Activated naive CD8-positive, alpha-beta T cell treated with anti-CD3 and anti-CD28 coated beads, Interleukin-2, amount 10 ng/mL, durations not matched to agents 7 days and 5 days (primary cell): ENCODE measurements around the gene LGMN. TPM values are rescaled to one million over a fixed set of nuclear protein-coding genes. Genes with fewer than 3 reads are reported as not detected.
"Not testable (repeated sequence)": the region's sequence is repeated elsewhere in the genome, so short reads cannot be mapped to it uniquely, and the experiment has no call there.

Experiments used
- ATAC-seq: fragments of 150-1000 bp; cut with Tn5 transposase; one replicate; pipeline ENCODE4 v1.10.0; 2021; ENCODE audit warnings: low read depth, moderate library complexity
- POLR2A ChIA-PET: fragments of 350-600 bp; sonication (Branson Sonifier 250); formaldehyde crosslinking; loops from one replicate; lab custom pipeline; 2021; ENCODE audit warnings: antibody characterized with exemption; lab: Charles Lee
- DNase-seq: peaks from one replicate; pipeline ENCODE4 v3.0.0; 2021
- H3K27ac Mint-ChIP-seq: one replicate; pipeline ENCODE4 v1.8.0; 2022; ENCODE audit warnings: mild to moderate bottlenecking, mixed read lengths
- H3K27me3 Mint-ChIP-seq: one replicate; pipeline ENCODE4 v1.8.0; 2022; ENCODE audit warnings: mild to moderate bottlenecking, moderate library complexity, mixed read lengths
- H3K36me3 Mint-ChIP-seq: one replicate; pipeline ENCODE4 v1.8.0; 2021; ENCODE audit warnings: mild to moderate bottlenecking, mixed read lengths
- H3K4me1 Mint-ChIP-seq: one replicate; pipeline ENCODE4 v1.8.0; 2021; ENCODE audit warnings: mixed read lengths
- H3K4me3 Mint-ChIP-seq: one replicate; pipeline ENCODE4 v1.8.0; 2022; ENCODE audit warnings: mild to moderate bottlenecking, moderate library complexity, mixed read lengths
- H3K9me3 Mint-ChIP-seq: one replicate; pipeline ENCODE4 v1.8.0; 2021; ENCODE audit warnings: mixed read lengths
- total RNA-seq, 2 experiments: library from RNA; stranded (reverse); gene quantifications; one replicate each; pipeline ENCODE4 v1.2.3, GENCODE V29; 2021

Gene LGMN
- total RNA-seq, 2 experiments from 2014 or later: 13.4 to 16.7 TPM

- Mint-ChIP-seq H3K27me3 (peaks cover 3% of the 10 kb centered on the region), H3K4me1 (peaks cover 7% of the 10 kb centered on the region), H3K36me3 (no peaks in the 10 kb centered on the region), H3K9me3 (no peaks in the 10 kb centered on the region), H3K4me3 (no peak overlapping the region), H3K27ac (no peak overlapping the region)
- ATAC-seq (peak; percentile 48), DNase-seq (no peak)
- POLR2A ChIA-PET: no interaction called here
These were observed 32.2 kb upstream of the LGMN start for GRCh38 chr14:92780444-92781232.

GRCh38 chr14:92778868-92779565 lies 30.6 kb upstream of the LGMN start:
- ATAC-seq, H3K27me3 Mint-ChIP-seq, H3K36me3 Mint-ChIP-seq, H3K9me3 Mint-ChIP-seq, DNase-seq, H3K4me3 Mint-ChIP-seq, POLR2A ChIA-PET, H3K27ac Mint-ChIP-seq: not testable (repeated sequence)
- peaks cover 13% of the 10 kb centered on the region for H3K4me1 Mint-ChIP-seq

GRCh38 chr14:92775292-92775691 lies 26.9 kb upstream of the LGMN start:
- peaks cover 20% of the 10 kb centered on the region for H3K27me3 Mint-ChIP-seq
- POLR2A ChIA-PET, H3K9me3 Mint-ChIP-seq, H3K27ac Mint-ChIP-seq, H3K36me3 Mint-ChIP-seq, H3K4me1 Mint-ChIP-seq, H3K4me3 Mint-ChIP-seq, DNase-seq: not testable (repeated sequence)
- peak; percentile 80 for ATAC-seq

- no peak overlapping the region for H3K27ac Mint-ChIP-seq
- ATAC-seq: no peak
- H3K4me1 Mint-ChIP-seq: peaks cover 6% of the 10 kb centered on the region
- H3K4me3 Mint-ChIP-seq: no peak overlapping the region
- POLR2A ChIA-PET: no interaction called here
- no peaks in the 10 kb centered on the region for H3K36me3 Mint-ChIP-seq
- H3K9me3 Mint-ChIP-seq: no peaks in the 10 kb centered on the region
- DNase-seq: no peak
- H3K27me3 Mint-ChIP-seq: peaks cover 23% of the 10 kb centered on the region
These were observed 26.1 kb upstream of the LGMN start for GRCh38 chr14:92774572-92774971.

GRCh38 chr14:92770484-92770883 lies 22.1 kb upstream of the LGMN start:
- DNase-seq (no peak), ATAC-seq (no peak)
- no peaks in the 10 kb centered on the region for H3K9me3 Mint-ChIP-seq
- H3K27me3 Mint-ChIP-seq: peaks cover 24% of the 10 kb centered on the region
- H3K4me3 Mint-ChIP-seq: no peak overlapping the region
- H3K27ac Mint-ChIP-seq: no peak overlapping the region
- no peaks in the 10 kb centered on the region for H3K36me3 Mint-ChIP-seq
- peaks cover 15% of the 10 kb centered on the region for H3K4me1 Mint-ChIP-seq
- POLR2A ChIA-PET: no interaction called here

GRCh38 chr14:92768795-92769194 lies 20.4 kb upstream of the LGMN start:
- no peaks in the 10 kb centered on the region for H3K9me3 Mint-ChIP-seq
- H3K27ac Mint-ChIP-seq: no peak overlapping the region
- DNase-seq: no peak
- H3K27me3 Mint-ChIP-seq: peaks cover 25% of the 10 kb centered on the region
- H3K4me1 Mint-ChIP-seq: peaks cover 10% of the 10 kb centered on the region
- no peaks in the 10 kb centered on the region for H3K36me3 Mint-ChIP-seq
- ATAC-seq: no peak
- no peak overlapping the region for H3K4me3 Mint-ChIP-seq
- POLR2A ChIA-PET: no interaction called here

GRCh38 chr14:92768236-92768635 lies 19.8 kb upstream of the LGMN start:
- POLR2A ChIA-PET: interaction anchor here (1.0 to 1.4 kb wide), 2 partner anchors 8 to 18 kb away, joined by 3 to 8 read pairs; no protein-coding TSS in a partner anchor
- H3K27ac Mint-ChIP-seq, H3K36me3 Mint-ChIP-seq, DNase-seq, H3K4me1 Mint-ChIP-seq, H3K9me3 Mint-ChIP-seq: not testable (repeated sequence)
- ATAC-seq: peak; percentile 97
- peaks cover 21% of the 10 kb centered on the region for H3K27me3 Mint-ChIP-seq
- peak overlapping the region; percentile 50 for H3K4me3 Mint-ChIP-seq

GRCh38 chr14:92763666-92764631 lies 15.5 kb upstream of the LGMN start:
- peaks cover 31% of the 10 kb centered on the region for H3K4me1 Mint-ChIP-seq
- H3K27ac Mint-ChIP-seq, H3K4me3 Mint-ChIP-seq, ATAC-seq, H3K9me3 Mint-ChIP-seq, H3K36me3 Mint-ChIP-seq, POLR2A ChIA-PET, DNase-seq, H3K27me3 Mint-ChIP-seq: not testable (repeated sequence)

- DNase-seq: no peak
- Mint-ChIP-seq H3K4me3 (peak overlapping the region; percentile 62), H3K4me1 (peaks cover 23% of the 10 kb centered on the region), H3K27ac (peak overlapping the region; percentile 77), H3K9me3 (peaks cover 4% of the 10 kb centered on the region), H3K36me3 (no peaks in the 10 kb centered on the region), H3K27me3 (peaks cover 4% of the 10 kb centered on the region)
- POLR2A ChIA-PET: interaction anchor here (1.4 kb wide), 1 partner anchor 8 kb away, joined by 3 read pairs; no protein-coding TSS in a partner anchor
- ATAC-seq: no peak
These were observed 12.0 kb upstream of the LGMN start for GRCh38 chr14:92760524-92760805.

- POLR2A ChIA-PET: interaction anchor here (1.4 kb wide), 1 partner anchor 8 kb away, joined by 3 read pairs; no protein-coding TSS in a partner anchor
- Mint-ChIP-seq H3K27me3 (peaks cover 2% of the 10 kb centered on the region), H3K9me3 (peaks cover 4% of the 10 kb centered on the region), H3K4me3 (peak overlapping the region; percentile 62), H3K36me3 (no peaks in the 10 kb centered on the region), H3K4me1 (peaks cover 27% of the 10 kb centered on the region), H3K27ac (peak overlapping the region; percentile 77)
- peak; percentile 43 for ATAC-seq
- no peak for DNase-seq
These were observed 11.5 kb upstream of the LGMN start for GRCh38 chr14:92759679-92760523.

- H3K9me3 Mint-ChIP-seq: peaks cover 4% of the 10 kb centered on the region
- H3K4me3 Mint-ChIP-seq: peak overlapping the region; percentile 29
- POLR2A ChIA-PET: interaction anchor here (1.4 kb wide), 1 partner anchor 9 kb away, joined by 3 read pairs; no protein-coding TSS in a partner anchor
- H3K27ac Mint-ChIP-seq: peak overlapping the region; percentile 77
- peaks cover 2% of the 10 kb centered on the region for H3K27me3 Mint-ChIP-seq
- peak; percentile 70 for ATAC-seq
- no peaks in the 10 kb centered on the region for H3K36me3 Mint-ChIP-seq
- peaks cover 28% of the 10 kb centered on the region for H3K4me1 Mint-ChIP-seq
- no peak for DNase-seq
These were observed 10.9 kb upstream of the LGMN start for GRCh38 chr14:92759300-92759678.

GRCh38 chr14:92756446-92756845 lies 8.0 kb upstream of the LGMN start:
- Mint-ChIP-seq H3K27ac (no peak overlapping the region), H3K9me3 (peaks cover 4% of the 10 kb centered on the region), H3K4me3 (no peak overlapping the region), H3K36me3 (no peaks in the 10 kb centered on the region), H3K27me3 (peaks cover 4% of the 10 kb centered on the region), H3K4me1 (peaks cover 34% of the 10 kb centered on the region)
- POLR2A ChIA-PET: no interaction called here
- DNase-seq (no peak), ATAC-seq (no peak)
